ENCODE data around the gene BLTP3A. TPM values are rescaled to one million over a fixed set of nuclear protein-coding genes. Genes with fewer than 3 reads are reported as not detected.
"Not testable (repeated sequence)": the region's sequence is repeated elsewhere in the genome, so short reads cannot be mapped to it uniquely, and the experiment has no call there.

The BLTP3A gene
- polyA plus RNA-seq, 3 donors = 11.9 to 16.5 (median 16.3) TPM

DNA sequence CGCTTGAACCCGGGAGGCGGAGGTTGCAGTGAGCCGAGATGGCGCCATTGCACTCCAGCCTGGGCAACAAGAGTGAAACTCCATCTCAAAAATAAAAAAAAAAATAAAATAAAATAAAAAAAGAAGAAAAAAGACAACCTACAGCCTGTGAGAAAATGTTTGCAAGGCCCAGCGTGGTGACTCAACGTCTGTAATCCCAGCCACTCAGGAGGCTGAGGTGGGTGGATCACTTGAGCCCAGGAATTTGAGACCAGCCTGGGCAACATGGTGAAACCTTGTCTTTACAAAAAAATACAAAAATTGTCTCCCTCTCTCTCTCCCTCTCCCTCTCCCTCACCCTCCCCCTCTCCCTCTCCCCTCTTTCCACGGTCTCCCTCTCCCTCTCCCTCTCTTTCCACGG lies 6.5 kb upstream of the BLTP3A start:
- not testable (repeated sequence) for DNase-seq

DNA sequence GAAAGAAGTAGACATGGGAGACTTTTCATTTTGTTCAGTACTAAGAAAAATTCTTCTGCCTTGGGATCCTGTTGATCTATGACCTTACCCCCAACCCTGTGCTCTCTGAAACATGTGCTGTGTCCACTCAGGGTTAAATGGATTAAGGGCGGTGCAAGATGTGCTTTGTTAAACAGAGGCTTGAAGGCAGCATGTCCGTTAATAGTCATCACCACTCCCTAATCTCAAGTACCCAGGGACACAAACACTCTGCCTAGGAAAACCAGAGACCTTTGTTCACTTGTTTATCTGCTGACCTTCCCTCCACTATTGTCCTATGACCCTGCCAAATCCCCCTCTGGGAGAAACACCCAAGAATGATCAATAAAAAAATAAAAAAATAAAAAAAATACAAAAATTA lies 4.7 kb upstream of the BLTP3A start:
- DNase-seq = not testable (repeated sequence)

DNA sequence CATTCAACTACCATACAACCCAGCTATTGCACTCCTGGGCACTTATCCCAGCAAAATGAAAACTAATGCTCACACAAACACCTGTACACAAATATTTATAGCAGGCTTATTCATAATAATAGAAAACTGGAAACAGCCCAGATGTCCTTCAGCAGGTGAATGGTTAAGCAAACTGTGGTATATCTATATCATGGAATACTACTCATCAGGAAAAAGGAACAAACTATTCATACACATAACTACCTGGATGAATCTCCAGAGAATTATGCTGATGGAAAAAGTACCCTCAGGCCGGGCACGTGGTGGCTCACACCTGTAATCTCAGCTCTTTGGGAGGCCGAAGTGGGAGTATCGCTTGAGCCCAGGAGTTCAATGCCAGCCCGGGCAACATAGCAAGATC lies 3.8 kb upstream of the BLTP3A start:
- no peak for DNase-seq

DNA sequence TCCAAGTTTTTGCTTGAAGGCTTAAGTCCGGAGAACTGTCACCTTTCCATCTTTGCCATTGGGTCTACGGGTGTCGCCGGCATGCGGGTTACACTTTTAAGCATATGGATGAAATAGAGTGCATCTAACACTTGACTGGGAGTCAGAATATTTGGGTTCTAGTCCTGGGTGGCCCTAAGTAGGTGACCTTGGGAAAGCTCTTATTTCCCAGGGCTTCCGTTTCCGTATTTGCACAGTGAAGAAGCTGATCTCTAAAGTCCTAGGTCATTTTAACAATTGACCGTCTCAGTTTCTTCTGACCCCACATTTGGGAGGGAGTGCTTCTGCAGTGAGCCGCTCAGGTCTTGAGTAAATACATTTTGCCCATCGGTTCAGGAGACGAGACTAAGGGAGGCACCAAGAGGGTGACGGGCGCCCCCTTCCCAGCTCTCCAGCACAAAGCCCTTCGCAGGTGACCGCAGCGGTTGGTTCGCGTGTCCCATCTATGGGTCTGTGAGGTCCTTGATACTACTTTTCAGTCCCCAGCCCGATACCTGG lies 651 bp upstream of the BLTP3A start:
- DNase-seq = no peak

DNA sequence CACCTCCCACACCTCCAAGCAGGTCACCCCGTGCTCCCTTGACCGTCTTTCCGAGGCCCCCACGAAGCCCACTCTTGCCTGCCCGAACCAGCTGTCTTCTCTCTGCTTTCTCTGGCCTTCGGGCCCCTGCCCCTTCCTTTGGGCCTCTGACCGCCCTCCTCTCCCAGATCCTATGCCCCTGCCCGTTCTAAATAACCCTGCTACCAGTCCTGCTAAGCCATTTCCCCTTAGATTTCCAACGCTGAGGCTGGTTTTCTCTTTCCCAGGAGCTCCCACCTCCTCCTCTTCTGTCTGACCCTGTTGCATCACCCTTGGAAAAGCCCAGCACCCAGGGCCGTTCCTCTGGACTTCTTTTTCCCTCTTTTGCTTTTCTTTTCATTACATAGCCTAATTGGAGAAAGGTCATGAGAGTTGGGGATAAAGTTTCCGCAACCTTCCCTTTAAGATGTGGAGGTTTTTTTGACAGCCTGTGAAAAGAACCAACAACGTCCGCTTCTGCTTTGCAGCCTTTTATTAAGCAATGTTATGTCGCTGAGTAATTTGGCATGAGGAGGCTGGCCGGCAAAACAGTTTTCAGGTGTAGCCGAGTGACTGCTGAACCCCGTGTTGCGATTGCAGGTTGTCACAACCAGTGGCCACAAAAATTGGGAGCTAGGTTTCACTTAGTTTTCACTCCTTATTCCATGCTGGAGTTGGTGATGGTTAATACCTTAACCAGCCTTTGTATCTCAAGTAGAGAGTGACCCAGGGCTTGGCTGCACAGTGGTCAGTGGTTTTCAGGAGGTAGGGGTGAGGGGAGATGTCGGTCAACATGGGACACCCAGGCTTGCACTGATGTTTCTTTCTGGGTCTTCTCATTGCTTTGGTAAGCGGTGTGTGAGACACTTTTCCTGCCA lies 970 bp downstream of the BLTP3A start:
- DNase-seq = peak; percentile 48

DNA sequence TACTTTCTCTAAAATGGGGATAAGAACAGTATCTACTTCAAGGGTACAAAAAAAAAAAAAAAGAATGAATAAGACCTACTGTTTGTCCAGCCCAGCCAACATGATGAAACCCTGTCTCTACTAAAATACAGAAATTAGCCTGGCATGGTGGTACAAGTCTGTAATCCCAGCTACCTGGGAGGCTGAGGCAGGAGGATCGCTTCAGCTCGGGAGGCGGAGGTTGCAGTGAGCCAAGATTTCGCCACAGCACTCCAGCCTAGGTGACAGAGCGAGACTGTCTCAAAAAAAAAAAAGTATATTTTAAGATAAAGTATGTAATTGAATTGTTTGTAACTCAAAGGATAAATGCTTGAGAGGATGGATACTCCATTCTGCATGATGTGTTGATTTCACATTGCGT lies 2.0 kb downstream of the BLTP3A start:
- DNase-seq = no peak

DNA sequence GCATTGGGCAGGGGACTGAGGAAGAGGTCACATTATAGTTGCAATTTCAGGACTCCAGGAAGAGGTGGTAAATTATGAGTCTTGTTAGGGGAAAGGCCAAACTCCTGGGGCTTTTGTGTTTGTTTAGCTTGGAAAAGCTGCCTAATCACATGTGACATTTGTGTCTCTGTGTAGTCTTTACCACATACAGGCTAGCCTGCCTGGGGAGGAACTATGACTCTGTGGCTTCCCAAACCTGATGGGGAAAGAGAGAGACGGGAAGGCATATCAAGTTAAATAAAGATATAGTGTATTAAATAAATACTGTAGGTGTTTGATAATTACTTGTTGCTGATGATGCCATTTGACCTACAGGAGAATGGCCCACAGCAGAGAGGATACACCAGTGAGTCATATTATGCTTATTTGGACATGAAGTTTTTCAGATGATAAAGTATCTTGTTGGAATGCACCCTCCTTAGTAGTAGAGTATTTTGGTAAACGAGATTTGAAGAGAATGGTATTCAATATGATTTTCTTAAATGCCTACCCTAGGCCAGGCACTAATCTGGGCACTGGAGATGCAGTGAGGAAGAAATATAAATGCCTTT lies 4.0 kb downstream of the BLTP3A start:
- DNase-seq = no peak

DNA sequence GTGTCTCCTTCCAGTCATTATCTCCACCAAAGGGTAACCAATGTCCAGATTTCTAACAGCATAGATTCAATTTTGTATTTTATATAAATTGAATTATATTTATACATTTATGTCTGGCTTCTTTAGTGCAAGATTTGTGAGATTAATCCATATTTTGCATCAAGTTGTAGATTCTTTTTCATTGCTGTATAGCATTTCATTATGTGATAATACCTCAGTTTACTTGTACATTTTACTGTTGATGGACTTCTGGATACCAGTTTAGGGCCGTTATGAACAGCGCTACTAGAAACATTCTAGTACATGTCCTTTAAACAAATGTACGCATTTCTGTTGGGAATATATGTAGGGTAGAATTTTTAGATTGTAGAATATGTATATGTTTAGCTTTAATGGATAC lies 6.2 kb downstream of the BLTP3A start:
- no peak for DNase-seq

DNA sequence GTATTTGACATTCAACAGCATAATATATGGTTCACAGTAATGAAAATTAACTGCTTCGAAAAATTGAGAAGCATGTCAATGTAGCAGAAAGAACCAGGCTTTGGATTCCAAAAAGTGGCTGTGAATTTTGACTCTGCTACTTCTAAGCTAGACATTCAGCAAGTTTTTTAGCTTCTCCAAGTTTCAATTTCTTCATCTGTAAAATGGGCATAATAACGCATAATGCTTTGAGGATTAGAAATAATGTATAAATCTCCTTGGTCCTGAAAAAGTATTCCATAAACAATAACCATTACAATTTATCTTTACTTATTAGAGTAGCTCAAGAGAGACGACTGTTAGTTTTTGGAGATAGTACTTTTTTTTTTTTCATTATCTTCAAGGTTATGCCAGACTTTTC lies 7.7 kb downstream of the BLTP3A start:
- DNase-seq = no peak

DNA sequence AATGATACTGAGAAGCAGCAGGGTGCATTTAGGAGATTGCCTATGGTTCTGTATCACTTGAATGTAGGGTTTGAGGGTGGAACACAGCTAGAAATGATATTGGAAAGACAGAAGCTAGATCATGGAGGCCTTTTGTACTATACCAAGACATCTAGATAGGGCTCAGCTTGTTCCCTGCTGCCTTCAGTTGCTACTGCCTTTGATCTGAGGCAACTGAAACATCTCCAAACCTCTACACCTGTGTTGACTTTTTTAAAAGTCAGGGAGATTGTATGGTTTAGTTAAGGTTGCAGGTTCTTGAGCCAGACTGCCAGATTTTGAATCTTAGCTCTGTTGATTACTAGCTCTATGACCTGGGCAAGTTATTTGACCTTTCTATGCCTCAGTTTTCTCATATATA lies 12.7 kb downstream of the BLTP3A start:
- no peak for DNase-seq

DNA sequence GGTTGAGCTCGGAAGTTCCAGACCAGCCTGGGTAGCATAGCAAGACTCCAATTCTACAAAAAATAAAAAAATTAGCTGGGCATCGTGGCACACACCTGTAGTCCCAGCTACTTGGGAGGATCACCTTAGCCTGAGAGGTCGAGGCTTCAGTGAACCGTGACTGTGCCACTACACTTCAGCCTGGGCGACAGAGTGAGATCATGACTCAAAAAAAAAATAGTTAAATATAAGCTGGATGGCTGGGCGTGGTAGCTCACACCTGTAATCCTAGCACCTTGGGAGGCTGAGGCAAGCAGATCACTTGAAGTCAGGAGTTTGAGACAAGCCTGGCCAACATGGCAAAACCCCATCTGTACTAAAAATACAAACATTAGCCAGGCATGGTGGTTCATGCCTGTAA lies 13.2 kb downstream of the BLTP3A start:
- DNase-seq = not testable (repeated sequence)

DNA sequence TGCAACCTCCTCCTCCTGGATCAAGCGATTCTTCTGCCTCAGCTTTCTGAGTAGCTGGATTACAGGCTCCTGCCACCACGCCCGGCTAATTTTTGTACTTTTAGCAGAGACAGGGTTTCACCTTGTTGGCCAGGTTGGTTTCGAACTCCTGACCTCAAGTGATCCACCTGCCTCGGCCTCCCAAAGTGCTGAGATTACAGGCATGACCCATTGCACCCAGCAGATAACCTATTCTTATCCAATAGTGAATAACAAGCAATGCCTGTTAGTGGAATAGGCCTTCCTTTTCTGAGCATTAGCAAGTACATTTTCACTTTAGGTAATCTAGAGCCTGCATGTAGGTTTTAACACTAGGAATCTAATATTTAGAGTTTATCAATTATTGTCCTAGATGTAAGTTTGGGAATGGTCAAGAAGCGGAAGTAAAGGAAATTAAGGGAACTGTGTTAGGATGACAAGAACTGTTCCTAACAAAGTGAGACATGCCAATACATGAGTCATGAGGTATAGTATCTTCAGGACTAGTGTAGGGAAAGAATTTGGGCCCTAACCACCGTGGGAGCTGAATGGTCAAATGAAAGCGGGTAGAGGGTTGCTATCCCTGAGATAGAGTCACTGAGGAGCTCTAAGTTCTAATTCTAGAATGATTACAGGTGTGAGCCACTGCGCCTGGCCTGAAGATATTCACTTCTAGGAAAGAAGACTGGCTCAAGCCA lies 15.0 kb downstream of the BLTP3A start:
- DNase-seq = no peak

DNA sequence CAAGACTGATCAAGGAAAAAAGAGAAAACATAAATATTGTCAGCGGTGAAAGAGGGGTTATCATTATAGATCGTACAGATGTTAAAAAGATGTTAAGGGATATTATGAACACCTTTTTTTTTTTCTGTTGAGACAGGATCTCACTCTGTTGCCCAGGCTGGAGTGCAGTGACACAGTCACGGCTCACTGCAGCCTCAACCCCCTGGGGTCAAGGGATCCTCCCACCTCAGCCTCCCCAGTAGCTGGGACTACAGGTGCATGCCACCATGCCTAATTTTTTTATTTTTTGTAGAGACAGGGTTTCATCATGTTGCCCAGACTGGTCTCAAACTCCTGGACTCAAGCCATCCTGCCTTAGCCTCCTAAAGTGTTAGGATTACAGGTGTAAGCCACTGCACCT lies 16.6 kb downstream of the BLTP3A start:
- not testable (repeated sequence) for DNase-seq

DNA sequence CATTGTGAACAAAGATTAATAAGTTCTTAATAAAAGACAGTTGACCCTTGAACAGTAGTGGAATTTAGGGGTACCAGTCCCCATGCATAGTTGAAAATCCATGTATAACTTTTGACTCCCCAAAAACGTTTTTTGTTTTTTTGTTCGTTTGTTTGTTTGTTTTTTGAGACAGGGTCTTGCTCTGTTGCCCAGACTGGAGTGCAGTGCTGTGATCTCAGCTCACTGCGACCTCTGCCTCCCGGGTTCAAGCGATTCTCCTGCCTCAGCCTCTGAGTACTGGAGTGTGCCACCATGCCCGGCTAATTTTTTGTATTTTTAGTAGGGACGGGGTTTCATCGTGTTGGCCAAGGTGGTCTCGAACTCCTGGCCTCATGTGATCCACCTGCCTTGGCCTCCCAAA lies 17.5 kb downstream of the BLTP3A start:
- DNase-seq = not testable (repeated sequence)

DNA sequence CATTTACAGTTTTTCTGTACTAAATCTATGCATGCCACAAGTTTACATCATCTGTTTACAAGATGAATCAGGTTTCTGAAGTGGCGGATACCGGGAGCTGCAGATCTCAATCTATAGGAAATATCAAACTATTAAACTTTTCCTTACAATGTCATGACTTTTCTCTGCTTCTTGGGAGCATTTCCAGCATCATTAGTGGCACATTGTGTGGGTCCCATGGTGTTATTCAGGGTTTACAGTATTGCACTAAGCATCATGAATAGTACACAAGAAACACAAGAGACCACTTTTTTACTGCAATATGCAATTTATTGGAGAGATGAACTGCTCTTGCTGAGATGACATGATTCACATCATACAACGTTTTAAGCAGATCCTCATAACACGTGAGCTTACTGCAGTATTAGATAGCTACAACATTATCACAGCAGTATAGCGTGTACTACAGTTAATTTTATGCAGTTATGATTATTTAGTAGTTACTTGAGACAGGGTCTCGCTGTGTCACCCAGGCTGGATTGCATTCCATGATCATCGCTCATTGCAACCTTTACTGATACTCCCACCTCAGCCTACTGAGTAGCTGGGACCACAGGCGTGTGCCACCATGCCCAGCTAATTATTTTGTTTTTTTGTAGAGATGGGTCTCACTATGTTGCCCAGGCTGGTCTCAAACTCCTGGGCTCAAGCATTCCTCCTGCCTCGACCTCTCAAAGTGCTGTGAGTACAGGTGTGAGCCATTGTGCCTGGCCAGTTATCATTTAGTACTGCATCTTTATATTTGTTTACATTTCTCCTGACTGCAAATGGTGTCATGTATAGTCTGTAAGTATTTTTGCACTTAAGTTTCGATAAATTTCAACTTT lies 18.4 kb downstream of the BLTP3A start:
- no peak for DNase-seq

DNA sequence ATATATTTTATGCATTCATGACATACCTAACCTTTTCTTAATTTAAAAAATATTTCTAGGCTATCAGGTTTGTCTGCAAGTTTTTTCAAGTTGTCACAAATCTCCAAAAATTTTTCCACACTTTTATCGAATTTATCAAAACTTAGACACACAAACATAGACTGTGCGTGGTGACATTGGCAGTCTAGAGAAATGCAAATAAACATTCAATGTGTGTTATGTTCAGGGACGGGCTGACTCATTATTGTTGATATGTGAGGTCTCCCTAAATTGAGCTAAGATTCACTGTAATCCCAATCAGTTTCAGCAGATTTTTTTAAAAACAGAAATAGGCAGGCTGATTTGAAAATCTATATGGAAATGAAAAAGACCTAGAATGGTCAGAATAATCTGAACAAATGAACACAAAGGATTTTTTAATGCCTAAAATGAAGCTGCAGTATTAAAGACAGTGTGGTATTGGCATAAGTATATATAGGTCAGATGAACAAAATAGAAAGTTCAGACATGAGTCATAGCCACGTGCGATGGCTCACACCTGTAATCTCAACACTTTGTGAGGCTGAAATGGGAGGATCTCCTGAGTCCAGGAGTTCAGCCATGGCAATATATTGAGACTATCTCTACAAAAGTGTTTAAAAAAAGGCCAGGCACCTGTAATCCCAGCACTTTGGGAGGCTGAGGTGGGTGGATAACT lies 19.2 kb downstream of the BLTP3A start:
- no peak for DNase-seq

DNA sequence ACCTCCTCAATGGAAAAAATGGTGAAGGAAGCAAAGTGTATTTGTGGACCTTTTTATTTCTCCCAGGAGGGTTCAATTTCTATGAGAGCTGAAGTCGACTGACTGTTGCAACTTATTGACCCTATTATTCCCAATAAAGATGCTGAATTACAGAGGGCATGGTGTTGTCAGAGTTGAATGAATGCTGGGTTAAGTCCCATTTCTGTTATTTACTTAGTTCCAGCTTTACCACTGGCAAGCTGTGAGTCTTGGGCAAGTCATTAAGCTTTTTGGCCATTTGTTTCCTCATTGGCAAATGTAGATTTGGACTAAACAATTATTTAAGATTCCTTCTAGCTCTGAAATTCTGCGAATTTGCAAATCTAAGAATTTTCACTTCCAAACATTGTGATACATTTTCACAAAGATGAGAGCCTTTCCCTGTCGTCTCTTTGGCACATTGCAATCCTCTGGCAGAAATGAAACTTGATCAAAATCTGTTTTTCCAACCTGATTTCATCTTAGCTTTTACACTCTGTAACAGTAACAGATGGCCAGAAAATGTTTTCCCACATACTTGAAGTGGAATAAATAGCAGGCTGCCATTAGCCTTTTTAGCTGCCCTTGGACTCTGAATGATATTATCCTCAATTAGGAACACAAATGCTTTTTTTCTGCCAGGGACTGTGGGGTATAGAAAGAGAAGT lies 21.3 kb downstream of the BLTP3A start:
- no peak for DNase-seq

DNA sequence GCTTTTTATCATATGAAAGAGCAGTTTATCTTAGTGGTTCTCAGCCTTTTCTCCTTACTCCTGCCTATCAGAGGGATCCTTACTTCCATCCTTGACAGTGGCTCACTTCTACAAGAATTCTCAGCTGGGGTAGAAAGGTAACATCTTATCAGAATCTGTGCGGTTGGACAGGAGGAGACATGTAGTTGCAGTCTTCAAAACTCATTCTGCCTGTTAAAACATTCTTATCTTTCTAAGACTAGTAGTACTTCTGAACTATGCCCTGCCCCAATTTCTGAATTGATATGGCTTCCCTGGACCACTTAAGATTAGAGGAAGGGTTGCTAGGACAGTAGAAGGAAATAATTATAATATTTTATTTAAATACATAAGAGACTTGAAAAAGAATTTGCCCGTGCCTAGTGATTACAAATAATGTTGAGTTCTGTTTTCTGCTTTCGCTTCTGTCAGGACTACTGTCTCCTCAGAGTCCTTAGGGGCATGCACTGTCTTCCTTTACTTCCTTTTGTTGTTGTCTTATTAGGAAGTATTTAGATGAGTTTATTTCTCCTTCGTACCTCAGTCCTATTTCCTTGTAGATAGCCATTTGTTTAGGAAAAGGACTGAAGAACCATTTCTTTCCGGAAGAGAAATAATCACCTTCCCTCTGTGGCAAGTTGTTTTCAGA lies 24.9 kb downstream of the BLTP3A start:
- DNase-seq = no peak

DNA sequence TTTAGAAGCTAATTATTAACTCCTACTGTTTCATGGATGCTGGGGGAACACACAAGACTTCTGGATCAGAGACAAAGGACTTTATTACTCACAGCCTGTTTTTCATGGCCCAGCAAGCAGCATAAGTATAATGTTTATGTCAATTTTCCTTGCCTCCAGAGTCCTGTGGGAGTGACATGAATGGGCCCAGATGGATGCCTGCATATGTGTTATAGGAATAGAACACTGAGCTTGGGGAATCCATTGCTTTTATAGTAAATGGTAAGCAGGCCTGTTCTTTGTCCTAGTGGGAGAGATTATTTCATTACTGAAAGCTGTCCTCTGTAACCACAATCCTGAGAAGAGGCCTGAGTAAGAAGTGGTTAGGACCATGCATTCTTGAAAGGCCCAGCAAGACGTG lies 25.6 kb downstream of the BLTP3A start:
- no peak for DNase-seq

Measured in renal pelvis (tissue), 4 donors.